ENCODE data around the gene USP31.
"Not testable (repeated sequence)": the region's sequence is repeated elsewhere in the genome, so short reads cannot be mapped to it uniquely, and the experiment has no call there.

Gene USP31

GRCh38 chr16:23101012-23101550, 48.2 kb downstream of the USP31 start:
- FAIRE-seq = no peak
- no peak for DNase-seq (ENCODE audit: insufficient read length, low spot score)
- TF ChIP-seq, protein P1, sequence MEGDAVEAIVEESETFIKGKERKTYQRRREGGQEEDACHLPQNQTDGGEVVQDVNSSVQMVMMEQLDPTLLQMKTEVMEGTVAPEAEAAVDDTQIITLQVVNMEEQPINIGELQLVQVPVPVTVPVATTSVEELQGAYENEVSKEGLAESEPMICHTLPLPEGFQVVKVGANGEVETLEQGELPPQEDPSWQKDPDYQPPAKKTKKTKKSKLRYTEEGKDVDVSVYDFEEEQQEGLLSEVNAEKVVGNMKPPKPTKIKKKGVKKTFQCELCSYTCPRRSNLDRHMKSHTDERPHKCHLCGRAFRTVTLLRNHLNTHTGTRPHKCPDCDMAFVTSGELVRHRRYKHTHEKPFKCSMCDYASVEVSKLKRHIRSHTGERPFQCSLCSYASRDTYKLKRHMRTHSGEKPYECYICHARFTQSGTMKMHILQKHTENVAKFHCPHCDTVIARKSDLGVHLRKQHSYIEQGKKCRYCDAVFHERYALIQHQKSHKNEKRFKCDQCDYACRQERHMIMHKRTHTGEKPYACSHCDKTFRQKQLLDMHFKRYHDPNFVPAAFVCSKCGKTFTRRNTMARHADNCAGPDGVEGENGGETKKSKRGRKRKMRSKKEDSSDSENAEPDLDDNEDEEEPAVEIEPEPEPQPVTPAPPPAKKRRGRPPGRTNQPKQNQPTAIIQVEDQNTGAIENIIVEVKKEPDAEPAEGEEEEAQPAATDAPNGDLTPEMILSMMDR (IDR thresholded peaks at IDR 0.05; ENCODE audit: insufficient read depth, missing control alignments) = no peak

GRCh38 chr16:23096450-23096849, 52.8 kb downstream of the USP31 start:
- not testable (repeated sequence) for FAIRE-seq; DNase-seq (ENCODE audit: insufficient read length, low spot score)

- DNase-seq (ENCODE audit: insufficient read length, low spot score); FAIRE-seq: not testable (repeated sequence)
Measured at GRCh38 chr16:23094136-23094535, 55.1 kb downstream of the USP31 start.

GRCh38 chr16:23092801-23093117, 56.5 kb downstream of the USP31 start:
- FAIRE-seq = no peak
- DNase-seq (ENCODE audit: insufficient read length, low spot score) = no peak
- TF ChIP-seq, protein P1 (IDR thresholded peaks at IDR 0.05; ENCODE audit: insufficient read depth, missing control alignments) = no peak

- DNase-seq (ENCODE audit: insufficient read length, low spot score) = no peak
- FAIRE-seq = no peak
- TF ChIP-seq, protein P1 (IDR thresholded peaks at IDR 0.05; ENCODE audit: insufficient read depth, missing control alignments) = no peak
Measured at GRCh38 chr16:23092072-23092800, 57.0 kb downstream of the USP31 start.

DNA sequence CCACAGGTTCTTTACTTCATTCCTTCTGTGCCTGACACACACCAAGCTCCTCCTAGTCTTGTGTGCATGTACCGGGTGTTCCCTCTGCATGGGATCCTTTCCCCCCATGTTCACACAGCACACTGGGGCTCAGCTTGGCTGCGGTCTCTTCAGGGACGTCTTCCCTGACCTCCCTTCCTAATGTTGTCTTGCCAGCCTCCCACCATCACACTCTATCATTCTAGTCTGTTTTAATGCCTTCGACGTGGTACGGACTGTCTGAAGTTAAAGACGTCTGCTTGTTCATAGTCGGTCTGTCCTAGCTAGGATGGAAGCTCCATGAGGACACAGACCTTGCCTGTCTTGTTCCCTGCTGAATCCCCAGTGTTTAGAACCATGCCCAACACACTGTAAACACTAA, 60.1 kb downstream of the USP31 start:
- FAIRE-seq = no peak
- no peak for DNase-seq (ENCODE audit: insufficient read length, low spot score)
- TF ChIP-seq, protein P1 (IDR thresholded peaks at IDR 0.05; ENCODE audit: insufficient read depth, missing control alignments) = no peak

- DNase-seq (ENCODE audit: insufficient read length, low spot score) = no peak
- TF ChIP-seq, protein P1 (IDR thresholded peaks at IDR 0.05; ENCODE audit: insufficient read depth, missing control alignments) = no peak
- no peak for FAIRE-seq
Measured at GRCh38 chr16:23088018-23088417, 61.2 kb downstream of the USP31 start.

GRCh38 chr16:23085949-23086348, 63.3 kb downstream of the USP31 start:
- FAIRE-seq = no peak
- no peak for DNase-seq (ENCODE audit: insufficient read length, low spot score)
- TF ChIP-seq, protein P1 (IDR thresholded peaks at IDR 0.05; ENCODE audit: insufficient read depth, missing control alignments) = no peak
